ENCODE data around the gene SEC24D. TPM values are rescaled to one million over a fixed set of nuclear protein-coding genes. Genes with fewer than 3 reads are reported as not detected.

The SEC24D gene
- total RNA-seq, 4 donors from 2014 or later = 14.5 to 51.5 (median 28.2) TPM

DNA sequence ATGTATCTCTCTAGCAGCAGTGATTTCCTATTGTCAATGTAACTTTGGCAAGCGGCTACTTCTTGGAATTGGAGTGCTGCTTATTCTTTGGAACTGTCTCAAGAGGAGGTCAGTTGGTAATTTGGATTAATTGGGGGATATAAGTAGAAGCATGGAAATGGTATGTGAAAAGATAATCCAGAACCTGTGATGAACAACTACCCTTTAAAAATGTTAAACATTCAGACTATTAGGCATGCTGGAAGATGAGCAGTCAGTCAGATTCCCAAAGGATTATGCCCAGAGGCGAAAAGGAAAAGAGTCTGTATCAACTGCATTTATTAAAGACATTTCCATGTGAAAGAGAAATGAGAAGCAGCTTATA, 62.5 kb downstream of the SEC24D start:
- no peak for TF ChIP-seq CTCF (IDR thresholded peaks at IDR 0.05; ENCODE audit: low read depth)

- no peak for TF ChIP-seq CTCF (IDR thresholded peaks at IDR 0.05; ENCODE audit: low read depth)
Measured at GRCh38 chr4:118772767-118773428, 63.0 kb downstream of the SEC24D start.

GRCh38 chr4:118772081-118772766, 63.7 kb downstream of the SEC24D start:
- no peak for TF ChIP-seq CTCF (IDR thresholded peaks at IDR 0.05; ENCODE audit: low read depth)

- TF ChIP-seq CTCF (IDR thresholded peaks at IDR 0.05; ENCODE audit: low read depth) = no peak
Measured at GRCh38 chr4:118770741-118771187, 65.2 kb downstream of the SEC24D start.

DNA sequence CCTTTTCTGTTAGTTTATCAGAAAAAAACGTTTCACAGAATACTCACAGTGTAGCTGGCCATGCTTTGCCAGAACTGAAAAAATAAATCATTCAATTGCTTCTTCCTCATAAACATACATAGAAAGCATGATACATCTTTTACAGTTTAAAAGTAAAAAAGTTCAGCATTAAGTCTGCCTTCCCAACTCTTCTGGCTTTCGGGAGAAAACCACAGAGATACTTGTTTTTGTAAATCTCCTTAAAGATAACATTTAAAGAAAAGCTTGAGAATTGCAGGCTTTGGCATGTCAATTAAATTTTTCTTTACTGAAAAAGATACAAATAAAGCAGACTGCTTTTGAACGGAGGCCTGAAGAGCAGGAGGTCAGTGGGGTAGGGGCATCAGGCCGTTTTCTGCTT, 66.8 kb downstream of the SEC24D start:
- TF ChIP-seq CTCF (IDR thresholded peaks at IDR 0.05; ENCODE audit: low read depth) = no peak

- no peak for TF ChIP-seq CTCF (IDR thresholded peaks at IDR 0.05; ENCODE audit: low read depth)
Measured at GRCh38 chr4:118767109-118767508, 68.8 kb downstream of the SEC24D start.

DNA sequence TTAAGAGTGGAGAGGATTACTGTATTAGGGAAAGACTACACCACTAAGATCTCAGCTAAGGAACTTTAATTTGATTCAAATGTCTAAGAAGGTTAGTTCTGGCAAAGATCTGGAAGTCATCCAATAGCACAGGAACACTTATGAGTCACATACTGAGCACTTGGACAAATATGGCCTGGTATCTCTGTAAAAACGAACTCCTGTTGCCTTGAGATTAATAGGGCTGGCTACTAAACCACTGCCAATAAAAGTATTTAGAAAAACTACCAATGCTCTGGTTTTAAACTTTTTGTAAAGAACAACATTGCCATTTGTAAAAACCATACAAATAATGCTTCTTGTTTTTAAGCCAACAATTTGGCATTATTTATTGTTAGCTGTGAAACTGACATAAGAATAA, 70.5 kb downstream of the SEC24D start:
- TF ChIP-seq CTCF (IDR thresholded peaks at IDR 0.05; ENCODE audit: low read depth) = no peak
